WTC11 (cell line): ENCODE data around the gene SENP5. TPM values are rescaled to one million over a fixed set of nuclear protein-coding genes. Genes with fewer than 3 reads are reported as not detected.

Source experiments
- CREM ChIP-seq: sonication (generic); formaldehyde crosslinking; IDR thresholded peaks from 2 replicates; pipeline ENCODE4 v1.8.1; 2022; ENCODE audit warnings: mild to moderate bottlenecking, missing genetic modification reagents, moderate library complexity
- ESRRA ChIP-seq: sonication (generic); formaldehyde crosslinking; IDR thresholded peaks from 2 replicates; pipeline ENCODE4 v1.8.1; 2022; ENCODE audit warnings: mild to moderate bottlenecking, missing genetic modification reagents, borderline replicate concordance
- FOXJ3 ChIP-seq: sonication (generic); formaldehyde crosslinking; IDR thresholded peaks from 2 replicates; pipeline ENCODE4 v1.9.0; 2021; ENCODE audit warnings: missing genetic modification reagents, mild to moderate bottlenecking, borderline replicate concordance
- GRHL2 ChIP-seq: fragments of 250-450 bp; sonication (Bioruptor Pico); IDR thresholded peaks from 2 replicates; pipeline ENCODE4 v1.8.0; 2022; ENCODE audit warnings: mild to moderate bottlenecking, moderate library complexity; ENCODE audit not compliant: insufficient replicate concordance, severe bottlenecking
- GTF2I ChIP-seq: fragments of 250-450 bp; sonication (Bioruptor Pico); conservative IDR thresholded peaks from 2 replicates; pipeline ENCODE4 v1.4.0; 2021; ENCODE audit warnings: mild to moderate bottlenecking
- JAZF1 ChIP-seq: fragments of 250-450 bp; sonication (Bioruptor Pico); IDR thresholded peaks from 2 replicates; pipeline ENCODE4 v1.9.0; 2021; ENCODE audit warnings: moderate library complexity, mild to moderate bottlenecking, inconsistent platforms
- KAT7 ChIP-seq: sonication (generic); formaldehyde crosslinking; IDR thresholded peaks from 2 replicates; pipeline ENCODE4 v1.8.1; 2023; ENCODE audit warnings: missing genetic modification reagents, mild to moderate bottlenecking, borderline replicate concordance
- NR2C2 ChIP-seq: sonication (generic); formaldehyde crosslinking; IDR thresholded peaks from 2 replicates; pipeline ENCODE4 v1.8.0; 2022; ENCODE audit warnings: mild to moderate bottlenecking, missing genetic modification reagents
- PRRX2 ChIP-seq: fragments of 250-450 bp; sonication (Bioruptor Pico); IDR thresholded peaks from 2 replicates; pipeline ENCODE4 v1.8.0; 2021; ENCODE audit warnings: mild to moderate bottlenecking
- SMAD4 ChIP-seq: sonication (generic); formaldehyde crosslinking; IDR thresholded peaks from 2 replicates; pipeline ENCODE4 v1.8.0; 2022; ENCODE audit warnings: mild to moderate bottlenecking, missing genetic modification reagents
- SOX15 ChIP-seq: fragments of 250-450 bp; sonication (Bioruptor Pico); IDR thresholded peaks from 2 replicates; pipeline ENCODE4 v1.9.0; 2021; ENCODE audit warnings: mild to moderate bottlenecking
- SP1 ChIP-seq: sonication (generic); formaldehyde crosslinking; conservative IDR thresholded peaks from 2 replicates; pipeline ENCODE4 v1.8.1; 2022; ENCODE audit warnings: missing genetic modification reagents
- TEAD1 ChIP-seq: sonication (generic); formaldehyde crosslinking; IDR thresholded peaks from 2 replicates; pipeline ENCODE4 v1.8.0; 2022; ENCODE audit warnings: mild to moderate bottlenecking, missing genetic modification reagents
- ZNF138 ChIP-seq: sonication (generic); formaldehyde crosslinking; conservative IDR thresholded peaks from 2 replicates; pipeline ENCODE4 v1.8.1; 2022; ENCODE audit warnings: mild to moderate bottlenecking, moderate library complexity, missing genetic modification reagents
- ZNF232 ChIP-seq: sonication (generic); formaldehyde crosslinking; IDR thresholded peaks from 2 replicates; pipeline ENCODE4 v1.8.0; 2022; ENCODE audit warnings: mild to moderate bottlenecking, missing genetic modification reagents
- ZNF263 ChIP-seq: sonication (generic); formaldehyde crosslinking; IDR thresholded peaks from 2 replicates; pipeline ENCODE4 v1.8.1; 2022; ENCODE audit warnings: low read depth, mild to moderate bottlenecking, moderate library complexity, missing genetic modification reagents
- ZNF671 ChIP-seq: fragments of 250-450 bp; sonication (Bioruptor Pico); IDR thresholded peaks from 2 replicates; pipeline ENCODE4 v1.8.0; 2021; ENCODE audit warnings: mild to moderate bottlenecking
- total RNA-seq: library from RNA; stranded (reverse); gene quantifications from 3 replicates; pipeline ENCODE4 v1.2.3, GENCODE V29; 2021
- TF ChIP-seq, protein P1 (sequence below): fragments of 250-450 bp; sonication (Bioruptor Pico); IDR thresholded peaks from 2 replicates; pipeline ENCODE4 v1.9.0; 2021; ENCODE audit warnings: mild to moderate bottlenecking
- TF ChIP-seq, protein P2 (sequence below): sonication (generic); formaldehyde crosslinking; IDR thresholded peaks from 2 replicates; pipeline ENCODE4 v1.8.0; 2022; ENCODE audit warnings: mild to moderate bottlenecking, missing genetic modification reagents
- TF ChIP-seq, protein P3 (sequence below): sonication (generic); formaldehyde crosslinking; IDR thresholded peaks from 2 replicates; pipeline ENCODE4 v1.8.1; 2023; ENCODE audit warnings: mild to moderate bottlenecking, missing genetic modification reagents
- TF ChIP-seq, protein P4 (sequence below): sonication (generic); formaldehyde crosslinking; IDR thresholded peaks from 2 replicates; pipeline ENCODE4 v1.8.0; 2022; ENCODE audit warnings: mild to moderate bottlenecking, missing genetic modification reagents
- TF ChIP-seq, protein P5 (sequence below): sonication (generic); formaldehyde crosslinking; IDR thresholded peaks from 2 replicates; pipeline ENCODE4 v1.8.1; 2023; ENCODE audit warnings: mild to moderate bottlenecking, missing genetic modification reagents, moderate library complexity
- TF ChIP-seq, protein P6 (sequence below): sonication (generic); formaldehyde crosslinking; IDR thresholded peaks from 2 replicates; pipeline ENCODE4 v1.8.1; 2023; ENCODE audit warnings: mild to moderate bottlenecking, missing genetic modification reagents
- TF ChIP-seq, protein P7 (sequence below): sonication (generic); formaldehyde crosslinking; IDR thresholded peaks from 2 replicates; pipeline ENCODE4 v1.8.1; 2022; ENCODE audit warnings: low read depth, missing genetic modification reagents, borderline replicate concordance
- TF ChIP-seq, protein P8 (sequence below): sonication (generic); formaldehyde crosslinking; IDR thresholded peaks from 2 replicates; pipeline ENCODE4 v1.8.1; 2022; ENCODE audit warnings: mild to moderate bottlenecking, moderate library complexity, missing genetic modification reagents
- TF ChIP-seq, protein P9 (sequence below): sonication (generic); formaldehyde crosslinking; IDR thresholded peaks from 2 replicates; pipeline ENCODE4 v1.8.1; 2022; ENCODE audit warnings: missing genetic modification reagents, borderline replicate concordance
- TF ChIP-seq, protein P10 (sequence below): fragments of 250-450 bp; sonication (Bioruptor Pico); conservative IDR thresholded peaks from 2 replicates; pipeline ENCODE4 v1.9.0; 2021; ENCODE audit warnings: mild to moderate bottlenecking

Gene SENP5
- total RNA-seq, 1 experiment from 2014 or later = 30.8 TPM

DNA sequence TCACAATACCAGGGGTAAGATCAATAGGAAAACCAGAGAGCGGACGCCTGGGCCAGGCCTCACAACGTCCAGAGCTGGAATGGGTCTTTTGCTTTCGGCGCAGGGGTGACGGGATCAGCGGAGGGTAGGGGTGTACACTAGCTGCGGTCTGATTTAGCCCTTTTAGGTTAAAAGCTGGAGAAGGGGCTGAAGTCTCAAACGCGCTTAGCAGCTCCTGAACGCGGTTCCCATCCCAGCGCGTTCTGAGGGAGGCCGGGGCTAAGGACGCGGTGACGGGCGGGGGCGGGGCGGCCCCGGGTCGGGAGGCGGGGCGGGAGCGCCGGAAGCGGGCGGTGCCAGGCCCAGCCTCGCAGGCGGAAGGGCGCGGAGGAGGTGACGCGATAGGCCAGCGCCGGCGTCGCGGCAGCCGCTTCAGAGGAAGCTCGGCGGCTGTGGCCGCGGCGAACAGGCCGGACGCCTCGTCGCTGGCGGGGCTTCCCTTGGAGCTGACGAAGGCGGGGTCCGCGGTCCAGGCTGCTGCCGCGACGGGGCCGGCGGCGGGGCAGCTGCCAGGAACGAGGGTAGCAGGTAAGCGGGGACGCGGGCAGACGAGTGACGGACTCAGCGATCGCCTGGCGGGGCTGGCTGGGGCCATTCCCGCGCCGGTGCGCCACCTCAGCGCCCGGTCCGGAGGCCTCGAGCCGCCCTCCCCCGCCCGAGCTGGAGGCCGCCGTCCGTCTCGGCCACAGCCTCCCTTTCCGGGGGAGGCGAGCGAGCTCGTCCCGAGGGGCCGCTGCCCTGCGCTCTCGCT, at the start of gene SENP5 (continued):
- TF ChIP-seq, protein P1, sequence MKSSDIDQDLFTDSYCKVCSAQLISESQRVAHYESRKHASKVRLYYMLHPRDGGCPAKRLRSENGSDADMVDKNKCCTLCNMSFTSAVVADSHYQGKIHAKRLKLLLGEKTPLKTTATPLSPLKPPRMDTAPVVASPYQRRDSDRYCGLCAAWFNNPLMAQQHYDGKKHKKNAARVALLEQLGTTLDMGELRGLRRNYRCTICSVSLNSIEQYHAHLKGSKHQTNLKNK (CRISPR knock-in tag) = no peak
- no peak for TF ChIP-seq KAT7 (CRISPR knock-in tag)
- no peak for TF ChIP-seq JAZF1 (CRISPR knock-in tag)
- no peak for TF ChIP-seq GTF2I (CRISPR knock-in tag)
- TF ChIP-seq, protein P2, sequence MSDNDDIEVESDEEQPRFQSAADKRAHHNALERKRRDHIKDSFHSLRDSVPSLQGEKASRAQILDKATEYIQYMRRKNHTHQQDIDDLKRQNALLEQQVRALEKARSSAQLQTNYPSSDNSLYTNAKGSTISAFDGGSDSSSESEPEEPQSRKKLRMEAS (CRISPR knock-in tag) = no peak; the same call in 1 of the 2 replicates
- TF ChIP-seq, protein P3, sequence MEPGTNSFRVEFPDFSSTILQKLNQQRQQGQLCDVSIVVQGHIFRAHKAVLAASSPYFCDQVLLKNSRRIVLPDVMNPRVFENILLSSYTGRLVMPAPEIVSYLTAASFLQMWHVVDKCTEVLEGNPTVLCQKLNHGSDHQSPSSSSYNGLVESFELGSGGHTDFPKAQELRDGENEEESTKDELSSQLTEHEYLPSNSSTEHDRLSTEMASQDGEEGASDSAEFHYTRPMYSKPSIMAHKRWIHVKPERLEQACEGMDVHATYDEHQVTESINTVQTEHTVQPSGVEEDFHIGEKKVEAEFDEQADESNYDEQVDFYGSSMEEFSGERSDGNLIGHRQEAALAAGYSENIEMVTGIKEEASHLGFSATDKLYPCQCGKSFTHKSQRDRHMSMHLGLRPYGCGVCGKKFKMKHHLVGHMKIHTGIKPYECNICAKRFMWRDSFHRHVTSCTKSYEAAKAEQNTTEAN (CRISPR knock-in tag) = no peak; the same call in 1 of the 2 replicates
- TF ChIP-seq ZNF138 (CRISPR knock-in tag) = no peak
- TF ChIP-seq, protein P4, sequence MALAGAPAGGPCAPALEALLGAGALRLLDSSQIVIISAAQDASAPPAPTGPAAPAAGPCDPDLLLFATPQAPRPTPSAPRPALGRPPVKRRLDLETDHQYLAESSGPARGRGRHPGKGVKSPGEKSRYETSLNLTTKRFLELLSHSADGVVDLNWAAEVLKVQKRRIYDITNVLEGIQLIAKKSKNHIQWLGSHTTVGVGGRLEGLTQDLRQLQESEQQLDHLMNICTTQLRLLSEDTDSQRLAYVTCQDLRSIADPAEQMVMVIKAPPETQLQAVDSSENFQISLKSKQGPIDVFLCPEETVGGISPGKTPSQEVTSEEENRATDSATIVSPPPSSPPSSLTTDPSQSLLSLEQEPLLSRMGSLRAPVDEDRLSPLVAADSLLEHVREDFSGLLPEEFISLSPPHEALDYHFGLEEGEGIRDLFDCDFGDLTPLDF (CRISPR knock-in tag) = no peak
- no peak for TF ChIP-seq NR2C2 (CRISPR knock-in tag)
- no peak for TF ChIP-seq SMAD4 (CRISPR knock-in tag)
- TF ChIP-seq CREM (CRISPR knock-in tag) = peak; percentile 95
- TF ChIP-seq ESRRA (CRISPR knock-in tag) = no peak
- TF ChIP-seq, protein P5, sequence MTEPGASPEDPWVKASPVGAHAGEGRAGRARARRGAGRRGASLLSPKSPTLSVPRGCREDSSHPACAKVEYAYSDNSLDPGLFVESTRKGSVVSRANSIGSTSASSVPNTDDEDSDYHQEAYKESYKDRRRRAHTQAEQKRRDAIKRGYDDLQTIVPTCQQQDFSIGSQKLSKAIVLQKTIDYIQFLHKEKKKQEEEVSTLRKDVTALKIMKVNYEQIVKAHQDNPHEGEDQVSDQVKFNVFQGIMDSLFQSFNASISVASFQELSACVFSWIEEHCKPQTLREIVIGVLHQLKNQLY = no peak
- TF ChIP-seq, protein P6, sequence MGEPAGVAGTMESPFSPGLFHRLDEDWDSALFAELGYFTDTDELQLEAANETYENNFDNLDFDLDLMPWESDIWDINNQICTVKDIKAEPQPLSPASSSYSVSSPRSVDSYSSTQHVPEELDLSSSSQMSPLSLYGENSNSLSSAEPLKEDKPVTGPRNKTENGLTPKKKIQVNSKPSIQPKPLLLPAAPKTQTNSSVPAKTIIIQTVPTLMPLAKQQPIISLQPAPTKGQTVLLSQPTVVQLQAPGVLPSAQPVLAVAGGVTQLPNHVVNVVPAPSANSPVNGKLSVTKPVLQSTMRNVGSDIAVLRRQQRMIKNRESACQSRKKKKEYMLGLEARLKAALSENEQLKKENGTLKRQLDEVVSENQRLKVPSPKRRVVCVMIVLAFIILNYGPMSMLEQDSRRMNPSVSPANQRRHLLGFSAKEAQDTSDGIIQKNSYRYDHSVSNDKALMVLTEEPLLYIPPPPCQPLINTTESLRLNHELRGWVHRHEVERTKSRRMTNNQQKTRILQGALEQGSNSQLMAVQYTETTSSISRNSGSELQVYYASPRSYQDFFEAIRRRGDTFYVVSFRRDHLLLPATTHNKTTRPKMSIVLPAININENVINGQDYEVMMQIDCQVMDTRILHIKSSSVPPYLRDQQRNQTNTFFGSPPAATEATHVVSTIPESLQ (CRISPR knock-in tag) = no peak
- TF ChIP-seq, protein P7, sequence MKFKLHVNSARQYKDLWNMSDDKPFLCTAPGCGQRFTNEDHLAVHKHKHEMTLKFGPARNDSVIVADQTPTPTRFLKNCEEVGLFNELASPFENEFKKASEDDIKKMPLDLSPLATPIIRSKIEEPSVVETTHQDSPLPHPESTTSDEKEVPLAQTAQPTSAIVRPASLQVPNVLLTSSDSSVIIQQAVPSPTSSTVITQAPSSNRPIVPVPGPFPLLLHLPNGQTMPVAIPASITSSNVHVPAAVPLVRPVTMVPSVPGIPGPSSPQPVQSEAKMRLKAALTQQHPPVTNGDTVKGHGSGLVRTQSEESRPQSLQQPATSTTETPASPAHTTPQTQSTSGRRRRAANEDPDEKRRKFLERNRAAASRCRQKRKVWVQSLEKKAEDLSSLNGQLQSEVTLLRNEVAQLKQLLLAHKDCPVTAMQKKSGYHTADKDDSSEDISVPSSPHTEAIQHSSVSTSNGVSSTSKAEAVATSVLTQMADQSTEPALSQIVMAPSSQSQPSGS (CRISPR knock-in tag) = no peak
- TF ChIP-seq FOXJ3 = no peak
- TF ChIP-seq SOX15 (CRISPR knock-in tag) = no peak
- TF ChIP-seq, protein P8, sequence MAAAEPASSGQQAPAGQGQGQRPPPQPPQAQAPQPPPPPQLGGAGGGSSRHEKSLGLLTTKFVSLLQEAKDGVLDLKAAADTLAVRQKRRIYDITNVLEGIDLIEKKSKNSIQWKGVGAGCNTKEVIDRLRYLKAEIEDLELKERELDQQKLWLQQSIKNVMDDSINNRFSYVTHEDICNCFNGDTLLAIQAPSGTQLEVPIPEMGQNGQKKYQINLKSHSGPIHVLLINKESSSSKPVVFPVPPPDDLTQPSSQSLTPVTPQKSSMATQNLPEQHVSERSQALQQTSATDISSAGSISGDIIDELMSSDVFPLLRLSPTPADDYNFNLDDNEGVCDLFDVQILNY (CRISPR knock-in tag) = no peak; the same call in 1 of the 2 replicates
- TF ChIP-seq ZNF232 (CRISPR knock-in tag) = no peak
- no peak for TF ChIP-seq PRRX2 (CRISPR knock-in tag)
- TF ChIP-seq TEAD1 = no peak; the same call in 1 of the 2 replicates
- peak; percentile 86 for TF ChIP-seq SP1 (CRISPR knock-in tag)
- no peak for TF ChIP-seq ZNF263
- TF ChIP-seq, protein P9, sequence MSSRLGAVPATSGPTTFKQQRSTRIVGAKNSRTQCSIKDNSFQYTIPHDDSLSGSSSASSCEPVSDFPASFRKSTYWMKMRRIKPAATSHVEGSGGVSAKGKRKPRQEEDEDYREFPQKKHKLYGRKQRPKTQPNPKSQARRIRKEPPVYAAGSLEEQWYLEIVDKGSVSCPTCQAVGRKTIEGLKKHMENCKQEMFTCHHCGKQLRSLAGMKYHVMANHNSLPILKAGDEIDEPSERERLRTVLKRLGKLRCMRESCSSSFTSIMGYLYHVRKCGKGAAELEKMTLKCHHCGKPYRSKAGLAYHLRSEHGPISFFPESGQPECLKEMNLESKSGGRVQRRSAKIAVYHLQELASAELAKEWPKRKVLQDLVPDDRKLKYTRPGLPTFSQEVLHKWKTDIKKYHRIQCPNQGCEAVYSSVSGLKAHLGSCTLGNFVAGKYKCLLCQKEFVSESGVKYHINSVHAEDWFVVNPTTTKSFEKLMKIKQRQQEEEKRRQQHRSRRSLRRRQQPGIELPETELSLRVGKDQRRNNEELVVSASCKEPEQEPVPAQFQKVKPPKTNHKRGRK (CRISPR knock-in tag) = no peak
- TF ChIP-seq ZNF671 (CRISPR knock-in tag) = no peak
- TF ChIP-seq, protein P10, sequence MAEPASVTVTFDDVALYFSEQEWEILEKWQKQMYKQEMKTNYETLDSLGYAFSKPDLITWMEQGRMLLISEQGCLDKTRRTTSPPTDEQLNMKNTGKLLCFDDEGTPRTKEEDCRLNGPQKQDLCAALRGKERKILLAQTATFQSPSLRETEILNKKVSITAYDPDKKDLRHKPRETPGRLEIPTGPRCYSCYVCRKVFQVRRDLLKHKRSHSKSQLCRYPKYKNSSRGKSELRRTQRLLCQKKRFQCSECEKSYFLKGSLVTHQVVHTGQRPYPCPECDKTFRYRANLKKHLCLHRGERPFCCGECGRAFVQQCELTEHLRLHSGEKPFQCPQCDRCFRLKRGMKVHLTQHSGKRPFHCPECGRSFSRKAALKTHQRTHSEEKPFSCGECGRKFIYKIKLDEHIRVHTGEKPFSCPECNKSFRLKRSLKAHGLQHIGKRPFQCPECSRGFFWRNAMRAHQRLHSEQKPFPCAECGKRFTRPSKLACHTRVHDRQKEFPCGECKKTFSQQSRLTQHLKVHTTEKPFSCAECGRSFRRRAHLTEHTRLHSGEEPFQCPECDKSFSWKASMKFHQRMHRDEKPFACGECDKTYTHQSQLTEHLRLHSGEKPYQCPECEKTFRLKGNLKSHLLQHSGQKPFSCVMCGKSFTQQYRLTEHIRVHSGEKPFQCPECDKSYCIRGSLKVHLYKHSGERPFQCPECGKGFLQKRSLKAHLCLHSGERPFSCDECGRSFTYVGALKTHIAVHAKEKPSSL (CRISPR knock-in tag) = no peak
- TF ChIP-seq GRHL2 (CRISPR knock-in tag) = no peak
